Bronchial epithelial cell (primary cell): Measurements from ENCODE around the gene ECE1. TPM values are rescaled to one million over a fixed set of nuclear protein-coding genes. Genes with fewer than 3 reads are reported as not detected.
"Not testable (repeated sequence)": the region's sequence is repeated elsewhere in the genome, so short reads cannot be mapped to it uniquely, and the experiment has no call there.

ENCODE experiments used
- DNase-seq: peaks from one replicate; pipeline ENCODE4 v3.0.0-alpha.2; 2010; ENCODE audit warnings: low read depth
- FAIRE-seq: peaks from 2 replicates; lab custom pipeline; 2011; peaks lifted over from hg19 to GRCh38; lab: Jason Lieb, UNC
- H3K27me3 ChIP-seq: 2 replicates; pipeline ENCODE4 v1.5.1; 2011; ENCODE audit warnings: low read length; ENCODE audit not compliant: control insufficient read depth, insufficient read depth
- H3K36me3 ChIP-seq: 2 replicates; pipeline ENCODE4 v1.5.1; 2011; ENCODE audit warnings: low read length; ENCODE audit not compliant: control insufficient read depth, insufficient read depth
- H3K4me3 ChIP-seq: 2 replicates; pipeline ENCODE4 v1.5.1; 2011; ENCODE audit warnings: mild to moderate bottlenecking, low read depth, low read length, control low read depth
- CTCF ChIP-seq: IDR thresholded peaks from 2 replicates; pipeline ENCODE4 v1.5.1; 2011; ENCODE audit warnings: mild to moderate bottlenecking, moderate library complexity, low read length, control low read depth, inconsistent platforms; ENCODE audit not compliant: insufficient read depth, severe bottlenecking
- total RNA-seq: library from RNA; depleted of rRNA; stranded (reverse); fragments of >200 nt; gene quantifications from 2 replicates; pipeline ENCODE4 v1.2.1, GENCODE V29; 2014

The ECE1 gene
- total RNA-seq, 1 donor from 2014 or later, result 44.2 TPM

GRCh38 chr1:21283524-21283923 lies 6.7 kb downstream of the ECE1 start:
- Histone ChIP-seq H3K4me3 (no peak overlapping the region), H3K27me3 (no peaks in the 10 kb centered on the region), H3K36me3 (peaks cover 3% of the 10 kb centered on the region)
- DNase-seq (no peak), FAIRE-seq (no peak)
- no peak for TF ChIP-seq CTCF

- not testable (repeated sequence) for DNase-seq, H3K36me3 ChIP-seq, FAIRE-seq, H3K27me3 ChIP-seq, H3K4me3 ChIP-seq
Observed at GRCh38 chr1:21282020-21282419, 8.2 kb downstream of the ECE1 start.

- Histone ChIP-seq H3K4me3 (no peak overlapping the region), H3K36me3 (peaks cover 5% of the 10 kb centered on the region), H3K27me3 (no peaks in the 10 kb centered on the region)
- DNase-seq (no peak), FAIRE-seq (no peak)
- no peak for TF ChIP-seq CTCF
Observed at GRCh38 chr1:21280482-21280881, 9.8 kb downstream of the ECE1 start.

GRCh38 chr1:21280011-21280471 lies 10.2 kb downstream of the ECE1 start:
- no peak for DNase-seq
- peaks cover 5% of the 10 kb centered on the region for H3K36me3 ChIP-seq
- H3K27me3 ChIP-seq, result no peaks in the 10 kb centered on the region
- no peak overlapping the region for H3K4me3 ChIP-seq
- no peak for TF ChIP-seq CTCF
- FAIRE-seq, result no peak

- Histone ChIP-seq H3K36me3 (peaks cover 6% of the 10 kb centered on the region), H3K4me3 (no peak overlapping the region), H3K27me3 (no peaks in the 10 kb centered on the region)
- DNase-seq, result no peak
- TF ChIP-seq CTCF, result no peak
- no peak for FAIRE-seq
Observed at GRCh38 chr1:21278860-21279845, 11.1 kb downstream of the ECE1 start.

GRCh38 chr1:21278208-21278859 lies 11.9 kb downstream of the ECE1 start:
- Histone ChIP-seq H3K36me3 (peaks cover 5% of the 10 kb centered on the region), H3K27me3 (no peaks in the 10 kb centered on the region), H3K4me3 (no peak overlapping the region)
- DNase-seq (peak; percentile 44), FAIRE-seq (no peak)
- no peak for TF ChIP-seq CTCF
